T-cell (primary cell): ENCODE measurements around the gene CALM3. TPM values are rescaled to one million over a fixed set of nuclear protein-coding genes. Genes with fewer than 3 reads are reported as not detected.
A peak's percentile ranks its signal among the peaks of the same experiment; 100 is the strongest.

ENCODE experiments used
- ATAC-seq, 4 experiments: fragments of 200-7000 bp in 3 of 4; fragments of 150-1000 bp in 1 of 4; cut with Tn5 transposase; replicated peaks in 1 of 4; 1 replicate in 3 of 4; 2 replicates in 1 of 4; pipeline ENCODE4 v1.10.0; 2021; ENCODE audit warnings: moderate library complexity in 3 of 4, mild to moderate bottlenecking in 2 of 4, moderate number of reproducible peaks in 1 of 4
- CTCF ChIA-PET, 2 donors: fragments of 300-600 bp; sonication (Branson Sonifier 250); formaldehyde crosslinking; loops; one replicate each; lab custom pipeline; 2022; ENCODE audit warnings: antibody characterized with exemption in 2 of 2; lab: Charles Lee
- POLR2A ChIA-PET, 2 donors: fragments of 300-600 bp; sonication (Branson Sonifier 250); formaldehyde crosslinking; loops; one replicate each; lab custom pipeline; 2022; ENCODE audit warnings: antibody characterized with exemption in 2 of 2; lab: Charles Lee
- DNase-seq, 35 experiments: peaks; one replicate each; pipeline versions ENCODE4 v3.0.0 to v3.0.0-alpha.2; 2013 to 2023
- H3K27ac ChIP-seq: one replicate; pipeline ENCODE4 v1.5.1; 2013; ENCODE audit warnings: low read length
- H3K27me3 ChIP-seq, 2 experiments: replicated peaks in 1 of 2; 1 replicate in 1 of 2; 2 replicates in 1 of 2; pipeline versions ENCODE4 v1.6.1 to v1.7.0; 2013; ENCODE audit warnings: low read length in 1 of 2, mixed read lengths in 1 of 2; ENCODE audit not compliant: control insufficient read depth in 2 of 2, insufficient read depth in 2 of 2; ENCODE audit errors: extremely low read depth in 1 of 2
- H3K36me3 ChIP-seq, 2 donors: 1 replicate in 1 of 2; 2 replicates in 1 of 2; pipeline versions ENCODE4 v1.6.1 to v1.7.0; 2013; ENCODE audit warnings: low read length in 1 of 2; ENCODE audit not compliant: control insufficient read depth in 2 of 2, insufficient read depth in 1 of 2; ENCODE audit errors: extremely low read depth in 1 of 2
- H3K4me1 ChIP-seq, 2 experiments: 1 replicate in 1 of 2; 2 replicates in 1 of 2; pipeline versions ENCODE4 v1.6.1 to v1.7.0; 2013; ENCODE audit warnings: low read length in 2 of 2, mixed read lengths in 1 of 2; ENCODE audit not compliant: insufficient read depth in 2 of 2, control insufficient read depth in 1 of 2; ENCODE audit errors: extremely low read depth in 1 of 2
- H3K4me3 ChIP-seq, 2 donors: 1 replicate in 1 of 2; 2 replicates in 1 of 2; pipeline versions ENCODE4 v1.5.1 to v1.7.0; 2013; ENCODE audit warnings: mild to moderate bottlenecking in 2 of 2, low read length in 1 of 2, moderate library complexity in 1 of 2; ENCODE audit not compliant: control insufficient read depth in 1 of 2; ENCODE audit errors: extremely low read depth in 1 of 2
- H3K9me3 ChIP-seq: 2 replicates; pipeline ENCODE4 v1.7.0; 2013
- H3K27ac Mint-ChIP-seq, 2 donors: one replicate each; pipeline ENCODE4 v1.8.0; 2020 to 2021; ENCODE audit warnings: mild to moderate bottlenecking in 2 of 2, mixed read lengths in 2 of 2
- H3K27me3 Mint-ChIP-seq, 2 donors: one replicate each; pipeline ENCODE4 v1.8.0; 2021 to 2022; ENCODE audit warnings: mixed read lengths in 2 of 2
- H3K36me3 Mint-ChIP-seq: one replicate; pipeline ENCODE4 v1.8.0; 2021; ENCODE audit warnings: mixed read lengths
- H3K4me1 Mint-ChIP-seq, 3 donors: one replicate each; pipeline ENCODE4 v1.8.0; 2020 to 2022; ENCODE audit warnings: mixed read lengths in 3 of 3, mild to moderate bottlenecking in 1 of 3
- H3K4me3 Mint-ChIP-seq, 3 donors: one replicate each; pipeline ENCODE4 v1.8.0; 2020 to 2022; ENCODE audit warnings: mild to moderate bottlenecking in 3 of 3, mixed read lengths in 3 of 3, moderate library complexity in 3 of 3
- H3K9me3 Mint-ChIP-seq, 3 donors: one replicate each; pipeline ENCODE4 v1.8.0; 2020 to 2022; ENCODE audit warnings: mixed read lengths in 3 of 3
- WGBS: methylation state at CpG from one replicate; pipeline ENCODE4 v1.1.5; 2013; ENCODE audit warnings: missing lambda C conversion rate; ENCODE audit not compliant: insufficient coverage; 5-methylcytosine and 5-hydroxymethylcytosine counted together
- total RNA-seq, 35 experiments: library from RNA in 6 of 35; stranded (reverse) in 6 of 35; fragments of 120-200 nt in 1 of 35; gene quantifications; one replicate each; pipeline versions ENCODE4 v1.2.1 to v1.2.4 and lab custom pipeline; 2013 to 2026

The CALM3 gene
- total RNA-seq, 5 donors from 2014 or later (not counting 1 experiment from before 2014, with no cell fraction given): 183 to 256 (median 208) TPM

GRCh38 chr19:46631481-46631880 is 30.4 kb downstream of the CALM3 start:
- Mint-ChIP-seq H3K4me3 (no peak overlapping the region), H3K27me3 (peaks cover 0 to 4% of the 10 kb centered on the region in 2 donors), H3K4me1 (peaks cover 23 to 32% (median 27%) of the 10 kb centered on the region in 3 donors), H3K27ac (no peak overlapping the region), H3K36me3 (no peaks in the 10 kb centered on the region), H3K9me3 (no peaks in the 10 kb centered on the region)
- POLR2A ChIA-PET: interaction anchor here in 1 of 2 donors (0.7 kb wide), 1 partner anchor 102 kb away, joined by 3 read pairs; no protein-coding TSS in a partner anchor
- H3K4me3 ChIP-seq: no peak overlapping the region
- no peak overlapping the region for H3K27ac ChIP-seq
- CTCF ChIA-PET: interaction anchor here in 1 of 2 donors (1.3 kb wide), 1 partner anchor 30 kb away, joined by 3 read pairs; the partner anchor contains the start of gene DACT3
- ATAC-seq (no peak), DNase-seq (no peak)
- 83% methylated on average over 2 of the region's 6 CpGs for WGBS
- H3K9me3 ChIP-seq: no peaks in the 10 kb centered on the region
- peaks cover 0 to 51% of the 10 kb centered on the region in 2 experiments for H3K27me3 ChIP-seq
- H3K4me1 ChIP-seq: peaks cover 17 to 31% of the 10 kb centered on the region in 2 experiments
- no peaks in the 10 kb centered on the region for H3K36me3 ChIP-seq

- Histone ChIP-seq H3K4me1 (peaks cover 20 to 40% of the 10 kb centered on the region in 2 experiments), H3K9me3 (no peaks in the 10 kb centered on the region), H3K27me3 (peaks cover 0 to 46% of the 10 kb centered on the region in 2 experiments), H3K36me3 (no peaks in the 10 kb centered on the region), H3K4me3 (peak overlapping the region in 1 of 2 donors; percentile 49), H3K27ac (peak overlapping the region; percentile 79)
- Mint-ChIP-seq H3K4me3 (peak overlapping the region in 2 of 3 donors; percentile 72 to 74), H3K27ac (peak overlapping the region in 1 of 2 donors; percentile 45), H3K36me3 (no peaks in the 10 kb centered on the region), H3K9me3 (no peaks in the 10 kb centered on the region), H3K4me1 (peaks cover 20 to 27% (median 23%) of the 10 kb centered on the region in 3 donors), H3K27me3 (peaks cover 0 to 4% of the 10 kb centered on the region in 2 donors)
- no peak for DNase-seq
- POLR2A ChIA-PET: interaction anchor here in 1 of 2 donors (0.6 kb wide), 1 partner anchor 33 kb away, joined by 3 read pairs; no protein-coding TSS in a partner anchor
- no peak for ATAC-seq
- WGBS: 79% methylated on average over 1 of the region's 3 CpGs
- CTCF ChIA-PET: interaction anchor here (0.6 to 2.2 kb wide), 5 partner anchors 18 to 28 kb away, joined by 3 to 12 read pairs (median 6); partner anchors contain the start of gene DACT3 (in 1 of the 2)
Observed at GRCh38 chr19:46633130-46633529, 32.0 kb downstream of the CALM3 start.

- H3K27me3 Mint-ChIP-seq: peaks cover 0 to 4% of the 10 kb centered on the region in 2 donors
- Histone ChIP-seq H3K9me3 (no peaks in the 10 kb centered on the region), H3K4me3 (peak overlapping the region; percentile 42 to 49), H3K36me3 (no peaks in the 10 kb centered on the region), H3K27ac (peak overlapping the region; percentile 79), H3K4me1 (peaks cover 26 to 50% of the 10 kb centered on the region in 2 experiments), H3K27me3 (peaks cover 0 to 50% of the 10 kb centered on the region in 2 experiments)
- WGBS: under 1% methylated on average over 19 of the region's 38 CpGs
- ATAC-seq (peak; percentile 72 to 81 (median 78)), DNase-seq (peak; percentile 90 to 98 (median 94))
- no peaks in the 10 kb centered on the region for H3K36me3 Mint-ChIP-seq
- H3K4me1 Mint-ChIP-seq: peaks cover 14 to 23% (median 20%) of the 10 kb centered on the region in 3 donors
- ChIA-PET CTCF (interaction anchor here (0.5 to 2.2 kb wide), 5 partner anchors 20 to 288 kb away, joined by 3 to 12 read pairs (median 6); partner anchors contain the start of gene DACT3 (in 1 of the 2)), POLR2A (interaction anchor here in 1 of 2 donors (0.5 kb wide), 1 partner anchor 621 kb away, joined by 3 read pairs; no protein-coding TSS in a partner anchor)
- H3K4me3 Mint-ChIP-seq: peak overlapping the region in 2 of 3 donors; percentile 72 to 74
- H3K9me3 Mint-ChIP-seq: no peaks in the 10 kb centered on the region
- H3K27ac Mint-ChIP-seq: peak overlapping the region in 1 of 2 donors; percentile 65
Observed at GRCh38 chr19:46634045-46634655, 33.0 kb downstream of the CALM3 start.

- Mint-ChIP-seq H3K27me3 (peaks cover 0 to 4% of the 10 kb centered on the region in 2 donors), H3K27ac (no peak overlapping the region), H3K36me3 (no peaks in the 10 kb centered on the region), H3K4me3 (peak overlapping the region in 2 of 3 donors; percentile 38 to 54), H3K9me3 (no peaks in the 10 kb centered on the region), H3K4me1 (peaks cover 12 to 25% (median 21%) of the 10 kb centered on the region in 3 donors)
- peak overlapping the region in 1 of 2 donors; percentile 29 for H3K4me3 ChIP-seq
- ATAC-seq: no peak
- WGBS: 14% methylated on average over 17 of the region's 23 CpGs
- ChIA-PET POLR2A (no interaction called here), CTCF (interaction anchor here in 1 of 2 donors (1.6 kb wide), 1 partner anchor 27 kb away, joined by 12 read pairs; the partner anchor contains the start of gene DACT3)
- no peak overlapping the region for H3K27ac ChIP-seq
- no peaks in the 10 kb centered on the region for H3K36me3 ChIP-seq
- peaks cover 32 to 56% of the 10 kb centered on the region in 2 experiments for H3K4me1 ChIP-seq
- H3K9me3 ChIP-seq: no peaks in the 10 kb centered on the region
- DNase-seq: peak in 1 of 35 experiments; percentile 36
- peaks cover 0 to 53% of the 10 kb centered on the region in 2 experiments for H3K27me3 ChIP-seq
Observed at GRCh38 chr19:46634656-46635218, 33.6 kb downstream of the CALM3 start.

- Mint-ChIP-seq H3K36me3 (no peaks in the 10 kb centered on the region), H3K9me3 (no peaks in the 10 kb centered on the region), H3K27me3 (peaks cover 4 to 6% of the 10 kb centered on the region in 2 donors), H3K4me3 (peak within 1 kb of the TSS in 2 of 3 donors; percentile 14 to 51), H3K27ac (peak within 1 kb of the TSS in 1 of 2 donors; percentile 49), H3K4me1 (peaks cover 12 to 31% (median 22%) of the 10 kb centered on the region in 3 donors)
- peaks cover 0 to 58% of the 10 kb centered on the region in 2 experiments for H3K27me3 ChIP-seq
- DNase-seq (peak in 6 of 35 experiments; percentile 22 to 55 (median 38)), ATAC-seq (no peak)
- H3K27ac ChIP-seq: peak within 1 kb of the TSS; percentile 44
- WGBS: 36% methylated on average over 24 of the region's 34 CpGs
- H3K4me3 ChIP-seq: no peak within 1 kb of the TSS
- H3K4me1 ChIP-seq: peaks cover 32 to 60% of the 10 kb centered on the region in 2 experiments
- H3K36me3 ChIP-seq: no peaks in the 10 kb centered on the region
- no peaks in the 10 kb centered on the region for H3K9me3 ChIP-seq
- POLR2A ChIA-PET: interaction anchor here in 1 of 2 donors (0.7 kb wide), 1 partner anchor 17 kb away, joined by 9 read pairs; no protein-coding TSS in a partner anchor
- CTCF ChIA-PET: interaction anchor here in 1 of 2 donors (0.7 to 1.2 kb wide), 4 partner anchors 11 to 79 kb away, joined by 3 to 7 read pairs (median 6); partner anchors contain the start of gene PTGIR
Observed at GRCh38 chr19:46635920-46636761, 35.0 kb downstream of the CALM3 start, which contains the start of gene GNG8. GNG8 (minus strand) TSS chr19:46636202; CDS start chr19:46634682, 1,520 bp downstream.
